Measurements from ENCODE around the gene NCKAP5.

- TF ChIP-seq POLR2A (IDR thresholded peaks at IDR 0.05; ENCODE audit: low read length), result no peak
- TF ChIP-seq CTCF (IDR thresholded peaks at IDR 0.05), result no peak
- TF ChIP-seq RNF2 (IDR thresholded peaks at IDR 0.05; ENCODE audit: borderline replicate concordance, low read depth), result no peak
- no peak for TF ChIP-seq PHF8 (IDR thresholded peaks at IDR 0.05; ENCODE audit: borderline replicate concordance, low read depth)
- no peak for TF ChIP-seq TP53 (CRISPR knock-in tag; IDR thresholded peaks at IDR 0.05)
These were observed 774.7 kb downstream of the NCKAP5 start for GRCh38 chr2:132793532-132793931.

Data from A549 (cell line).